HepG2 (cell line): ENCODE results near the gene EPHA2. TPM values are rescaled to one million over a fixed set of nuclear protein-coding genes. Genes with fewer than 3 reads are reported as not detected.

Experiments
- EED ChIP-seq: sonication (generic); formaldehyde crosslinking; IDR thresholded peaks from 2 replicates; pipeline ENCODE4 v1.5.0; 2020; ENCODE audit warnings: mild to moderate bottlenecking, missing genetic modification reagents
- ETV6 ChIP-seq: sonication (generic); formaldehyde crosslinking; conservative IDR thresholded peaks from 2 replicates; pipeline ENCODE4 v1.4.0; 2020; ENCODE audit warnings: missing genetic modification reagents
- FOXO4 ChIP-seq: sonication (generic); formaldehyde crosslinking; conservative IDR thresholded peaks from 2 replicates; pipeline ENCODE4 v1.8.1; 2023; ENCODE audit warnings: missing genetic modification reagents
- KLF13 ChIP-seq: sonication (generic); formaldehyde crosslinking; IDR thresholded peaks from 2 replicates; pipeline ENCODE4 v1.4.0; 2020; ENCODE audit warnings: mild to moderate bottlenecking, missing genetic modification reagents
- MEIS2 ChIP-seq: sonication (generic); formaldehyde crosslinking; IDR thresholded peaks from 2 replicates; pipeline ENCODE4 v1.9.0; 2021; ENCODE audit warnings: mild to moderate bottlenecking, missing genetic modification reagents
- PAXIP1 ChIP-seq: sonication (generic); formaldehyde crosslinking; conservative IDR thresholded peaks from 2 replicates; pipeline ENCODE4 v1.4.0; 2020; ENCODE audit warnings: mild to moderate bottlenecking, missing genetic modification reagents, moderate library complexity
- POLR2G ChIP-seq: fragments of 200-400 bp; formaldehyde crosslinking; IDR thresholded peaks from 2 replicates; pipeline ENCODE4 v1.6.1; 2018; ENCODE audit warnings: mild to moderate bottlenecking, low read depth, low read length, moderate library complexity
- PPARG ChIP-seq: conservative IDR thresholded peaks from 2 replicates; pipeline ENCODE4 v1.6.1; 2016; ENCODE audit warnings: missing biosample characterization, missing genetic modification reagents
- RELA ChIP-seq: sonication (generic); formaldehyde crosslinking; IDR thresholded peaks from 2 replicates; pipeline ENCODE4 v1.4.0; 2020; ENCODE audit warnings: missing genetic modification reagents
- RFXAP ChIP-seq: sonication (generic); formaldehyde crosslinking; IDR thresholded peaks from 2 replicates; pipeline ENCODE4 v1.4.0; 2020; ENCODE audit warnings: missing genetic modification reagents, borderline replicate concordance
- RNF2 ChIP-seq: fragments of 450-650 bp; conservative IDR thresholded peaks from 2 replicates; pipeline ENCODE4 v1.6.1; 2016; ENCODE audit warnings: low read depth
- SOX5 ChIP-seq: IDR thresholded peaks from 2 replicates; pipeline ENCODE4 v1.6.1; 2016; ENCODE audit warnings: borderline replicate concordance
- TAF1 ChIP-seq: sonication (generic); formaldehyde crosslinking; IDR thresholded peaks from 2 replicates; pipeline ENCODE4 v1.4.0; 2020; ENCODE audit warnings: missing genetic modification reagents
- ZBTB8A ChIP-seq: sonication (generic); formaldehyde crosslinking; IDR thresholded peaks from 2 replicates; pipeline ENCODE4 v1.4.0; 2020; ENCODE audit warnings: mild to moderate bottlenecking, low read depth, missing genetic modification reagents, borderline replicate concordance
- ZNF577 ChIP-seq: sonication (generic); formaldehyde crosslinking; IDR thresholded peaks from 2 replicates; pipeline ENCODE4 v1.4.0; 2020; ENCODE audit warnings: mild to moderate bottlenecking, low read depth, missing genetic modification reagents, borderline replicate concordance
- ZNF629 ChIP-seq: sonication (generic); formaldehyde crosslinking; conservative IDR thresholded peaks from 2 replicates; pipeline ENCODE4 v1.5.0; 2020; ENCODE audit warnings: missing genetic modification reagents
- ZNF800 ChIP-seq: sonication (generic); formaldehyde crosslinking; IDR thresholded peaks from 2 replicates; pipeline ENCODE4 v1.4.0; 2020; ENCODE audit warnings: missing genetic modification reagents
- polyA plus RNA-seq, 8 experiments: library from polyadenylated mRNA; depleted of rRNA in 3 of 8; stranded (reverse) in 7 of 8; unstranded in 1 of 8; fragments of >200 nt; fragmentation: Illumina TruSeq in 4 of 8; extraction: Trizol in 4 of 8; gene quantifications; 2 replicates each; pipeline versions ENCODE4 v1.2.1 to v1.2.3, GENCODE V29; 2011 to 2016; ENCODE audit warnings: low read depth in 4 of 8, missing spikeins in 1 of 8, mixed read lengths in 1 of 8; ENCODE audit not compliant: insufficient read depth in 1 of 8
- total RNA-seq, 5 experiments: library from RNA; depleted of rRNA; stranded (reverse); fragments of >200 nt; fragmentation: Illumina TruSeq; extraction: Trizol; gene quantifications; 2 replicates each; pipeline ENCODE4 v1.2.3, GENCODE V29; 2016; ENCODE audit warnings: low read depth in 1 of 5
- TF ChIP-seq, protein P1 (sequence below): sonication (generic); formaldehyde crosslinking; IDR thresholded peaks from 2 replicates; pipeline ENCODE4 v1.9.0; 2022; ENCODE audit warnings: missing genetic modification reagents, mild to moderate bottlenecking, borderline replicate concordance

Gene EPHA2
- total and polyA plus RNA-seq, 2 of the 13 experiments (the other 11 are each of a cell fraction or from before 2014, with no cell fraction given), result 33.6 to 53.6 TPM

- TF ChIP-seq, protein P1, sequence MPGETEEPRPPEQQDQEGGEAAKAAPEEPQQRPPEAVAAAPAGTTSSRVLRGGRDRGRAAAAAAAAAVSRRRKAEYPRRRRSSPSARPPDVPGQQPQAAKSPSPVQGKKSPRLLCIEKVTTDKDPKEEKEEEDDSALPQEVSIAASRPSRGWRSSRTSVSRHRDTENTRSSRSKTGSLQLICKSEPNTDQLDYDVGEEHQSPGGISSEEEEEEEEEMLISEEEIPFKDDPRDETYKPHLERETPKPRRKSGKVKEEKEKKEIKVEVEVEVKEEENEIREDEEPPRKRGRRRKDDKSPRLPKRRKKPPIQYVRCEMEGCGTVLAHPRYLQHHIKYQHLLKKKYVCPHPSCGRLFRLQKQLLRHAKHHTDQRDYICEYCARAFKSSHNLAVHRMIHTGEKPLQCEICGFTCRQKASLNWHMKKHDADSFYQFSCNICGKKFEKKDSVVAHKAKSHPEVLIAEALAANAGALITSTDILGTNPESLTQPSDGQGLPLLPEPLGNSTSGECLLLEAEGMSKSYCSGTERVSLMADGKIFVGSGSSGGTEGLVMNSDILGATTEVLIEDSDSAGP (CRISPR knock-in tag), result no peak
- TF ChIP-seq RNF2 (peak; percentile 60; the same call in 1 of the 2 replicates), FOXO4 (CRISPR knock-in tag) (0 out of 2 replicates have a peak, but pooled peaks have one; percentile 84), RELA (CRISPR knock-in tag) (no peak), EED (CRISPR knock-in tag) (no peak), ZNF629 (no peak), ZNF800 (CRISPR knock-in tag) (peak; percentile 64; the same call in 1 of the 2 replicates), TAF1 (CRISPR knock-in tag) (0 out of 2 replicates have a peak, but pooled peaks have one; percentile 33), KLF13 (CRISPR knock-in tag) (no peak), MEIS2 (CRISPR knock-in tag) (0 out of 2 replicates have a peak, but pooled peaks have one; percentile 31), POLR2G (peak; percentile 61), PAXIP1 (CRISPR knock-in tag) (peak; percentile 16), ETV6 (CRISPR knock-in tag) (no peak), PPARG (CRISPR knock-in tag) (0 out of 2 replicates have a peak, but pooled peaks have one; percentile 36), RFXAP (CRISPR knock-in tag) (peak; percentile 59; the same call in 1 of the 2 replicates), ZBTB8A (CRISPR knock-in tag) (no peak), SOX5 (no peak; the same call in 1 of the 2 replicates), ZNF577 (no peak)
Observed at GRCh38 chr1:16175610-16176553, 20.0 kb upstream of the EPHA2 start (continued).
